Lung (tissue), 12 donors: ENCODE results near the gene ATXN1. TPM values are rescaled to one million over a fixed set of nuclear protein-coding genes. Genes with fewer than 3 reads are reported as not detected.

Source experiments
- ATAC-seq: fragments of 200-7000 bp; cut with Tn5 transposase; one replicate; pipeline ENCODE4 v1.9.1; 2020; ENCODE audit warnings: moderate number of reproducible peaks; ENCODE audit not compliant: insufficient read depth, low FRiP score
- DNase-seq, 3 donors: peaks; one replicate each; pipeline ENCODE4 v3.0.0-alpha.2; 2013 to 2017
- H3K27ac ChIP-seq, 2 donors: one replicate each; pipeline ENCODE4 v1.5.1; 2013; ENCODE audit warnings: mild to moderate bottlenecking in 2 of 2, moderate library complexity in 2 of 2, control low read depth in 1 of 2, inconsistent platforms in 1 of 2, low read depth in 1 of 2, low read length in 1 of 2
- H3K27me3 ChIP-seq, 3 donors: one replicate each; pipeline ENCODE4 v1.5.1; 2013; ENCODE audit warnings: low read length in 2 of 3; ENCODE audit not compliant: control insufficient read depth in 3 of 3, insufficient read depth in 3 of 3
- H3K36me3 ChIP-seq, 4 donors: one replicate each; pipeline ENCODE4 v1.5.1; 2013; ENCODE audit warnings: low read length in 4 of 4, mild to moderate bottlenecking in 1 of 4, moderate library complexity in 1 of 4; ENCODE audit not compliant: control insufficient read depth in 4 of 4, insufficient read depth in 4 of 4
- H3K4me1 ChIP-seq, 5 donors: one replicate each; pipeline ENCODE4 v1.5.1; 2013; ENCODE audit warnings: low read length in 5 of 5, mild to moderate bottlenecking in 2 of 5, moderate library complexity in 1 of 5; ENCODE audit not compliant: control insufficient read depth in 5 of 5, insufficient read depth in 5 of 5
- H3K4me3 ChIP-seq: one replicate; pipeline ENCODE4 v1.5.1; 2013; ENCODE audit warnings: mild to moderate bottlenecking, control low read depth, moderate library complexity
- H3K9ac ChIP-seq, 2 donors: one replicate each; pipeline ENCODE4 v1.5.1; 2013; ENCODE audit warnings: low read length in 2 of 2, control low read depth in 1 of 2; ENCODE audit not compliant: insufficient read depth in 1 of 2
- H3K9me3 ChIP-seq, 4 donors: one replicate each; pipeline ENCODE4 v1.5.1; 2013; ENCODE audit warnings: low read length in 3 of 4, mild to moderate bottlenecking in 1 of 4, moderate library complexity in 1 of 4; ENCODE audit not compliant: control insufficient read depth in 4 of 4, insufficient read depth in 3 of 4
- WGBS, 2 donors: extraction: QIAGEN DNeasy Blood & Tissue Kit; methylation state at CpG; one replicate each; pipeline ENCODE4 v1.1.7; 2013; 5-methylcytosine and 5-hydroxymethylcytosine counted together
- polyA plus RNA-seq, 2 donors: library from polyadenylated mRNA; stranded (reverse); fragments of 200-250 nt; gene quantifications; one replicate each; pipeline ENCODE4 v1.2.1, GENCODE V29; 2013
- total RNA-seq, 2 donors: library from RNA; depleted of rRNA in 1 of 2; stranded (reverse); fragments of >200 nt in 1 of 2; gene quantifications; one replicate each; pipeline ENCODE4 v1.2.1, GENCODE V29; 2014 to 2021
- TF ChIP-seq, protein P1 (sequence below): IDR thresholded peaks from 2 replicates; pipeline ENCODE4 v1.5.1; 2012; ENCODE audit warnings: mild to moderate bottlenecking; ENCODE audit errors: control extremely low read depth, extremely low read depth
- donor health status: control.
- donor health status: control.
- donor health status: Bipolar disorder and iron deficiency.
- donor health status: healthy.
- donor health status: DM: yes; HTN: yes; CAD: no.

The ATXN1 gene
- total and polyA plus RNA-seq, 4 donors, result 9.7 to 108 (median 34.9) TPM

DNA sequence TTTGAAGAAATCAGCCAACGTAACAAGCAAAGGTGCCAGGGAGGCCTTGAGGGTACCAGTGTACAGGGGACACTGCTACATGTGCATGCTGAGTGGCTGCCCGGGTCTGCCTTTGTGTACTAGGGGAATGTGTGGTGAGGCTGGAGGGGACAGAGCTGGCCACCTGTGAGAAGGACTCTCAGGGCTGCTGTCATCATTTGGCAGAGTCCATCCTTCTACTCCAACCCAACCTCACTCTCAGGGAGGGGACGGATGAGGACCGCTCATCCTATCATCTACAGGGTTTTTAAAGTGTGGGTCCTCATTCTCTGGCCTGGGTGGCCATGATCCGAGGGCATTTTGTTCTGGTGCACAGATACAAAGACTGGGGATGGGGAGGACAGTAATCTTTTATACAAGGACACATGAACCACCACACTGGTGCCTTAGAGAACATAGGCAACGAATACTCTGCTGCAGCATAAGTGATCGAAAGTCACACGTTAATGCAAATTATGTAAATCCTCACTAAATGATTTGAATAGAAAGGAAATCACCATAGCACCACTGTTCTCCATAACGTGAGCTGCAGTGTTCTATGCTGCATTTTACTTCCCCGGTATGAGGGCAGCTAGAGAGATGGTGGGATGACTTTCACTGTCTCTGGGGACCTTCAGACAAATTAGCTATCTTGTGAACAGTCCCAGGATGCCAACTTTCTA, 341.5 kb downstream of the ATXN1 start:
- Histone ChIP-seq H3K4me1 (peaks cover 0 to 15% (median 12%) of the 10 kb centered on the region in 5 donors), H3K4me3 (no peak overlapping the region), H3K27ac (no peak overlapping the region), H3K36me3 (no peaks in the 10 kb centered on the region), H3K27me3 (no peaks in the 10 kb centered on the region), H3K9ac (no peak overlapping the region), H3K9me3 (no peaks in the 10 kb centered on the region)
- ATAC-seq (no peak), DNase-seq (no peak)
- 92 to 94% methylated on average over 10 of the region's 10 CpGs for WGBS, 2 donors
- TF ChIP-seq, protein P1, sequence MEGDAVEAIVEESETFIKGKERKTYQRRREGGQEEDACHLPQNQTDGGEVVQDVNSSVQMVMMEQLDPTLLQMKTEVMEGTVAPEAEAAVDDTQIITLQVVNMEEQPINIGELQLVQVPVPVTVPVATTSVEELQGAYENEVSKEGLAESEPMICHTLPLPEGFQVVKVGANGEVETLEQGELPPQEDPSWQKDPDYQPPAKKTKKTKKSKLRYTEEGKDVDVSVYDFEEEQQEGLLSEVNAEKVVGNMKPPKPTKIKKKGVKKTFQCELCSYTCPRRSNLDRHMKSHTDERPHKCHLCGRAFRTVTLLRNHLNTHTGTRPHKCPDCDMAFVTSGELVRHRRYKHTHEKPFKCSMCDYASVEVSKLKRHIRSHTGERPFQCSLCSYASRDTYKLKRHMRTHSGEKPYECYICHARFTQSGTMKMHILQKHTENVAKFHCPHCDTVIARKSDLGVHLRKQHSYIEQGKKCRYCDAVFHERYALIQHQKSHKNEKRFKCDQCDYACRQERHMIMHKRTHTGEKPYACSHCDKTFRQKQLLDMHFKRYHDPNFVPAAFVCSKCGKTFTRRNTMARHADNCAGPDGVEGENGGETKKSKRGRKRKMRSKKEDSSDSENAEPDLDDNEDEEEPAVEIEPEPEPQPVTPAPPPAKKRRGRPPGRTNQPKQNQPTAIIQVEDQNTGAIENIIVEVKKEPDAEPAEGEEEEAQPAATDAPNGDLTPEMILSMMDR, result no peak

DNA sequence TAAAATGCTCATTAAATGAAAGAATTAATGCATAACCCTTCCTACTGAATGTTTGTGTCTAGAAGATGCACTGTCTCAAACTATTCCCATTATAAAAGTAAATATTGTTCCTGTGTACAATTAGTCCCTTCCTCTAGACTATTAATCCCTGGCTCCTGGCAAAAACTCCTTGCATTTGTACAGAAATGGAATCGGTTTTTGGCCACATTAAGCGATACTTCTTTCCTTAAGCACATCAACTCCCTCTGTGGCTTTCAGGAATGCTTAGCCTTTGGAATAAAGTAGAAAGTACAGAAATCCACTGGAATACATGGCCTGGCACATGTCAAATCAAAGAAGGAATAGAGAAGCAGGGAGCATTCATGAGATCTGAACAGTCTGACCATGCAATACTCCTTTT, 343.1 kb downstream of the ATXN1 start:
- TF ChIP-seq, protein P1, result no peak
- Histone ChIP-seq H3K27ac (no peak overlapping the region), H3K4me1 (peaks cover 0 to 23% (median 14%) of the 10 kb centered on the region in 5 donors), H3K27me3 (no peaks in the 10 kb centered on the region), H3K9ac (no peak overlapping the region), H3K9me3 (no peaks in the 10 kb centered on the region), H3K4me3 (no peak overlapping the region), H3K36me3 (no peaks in the 10 kb centered on the region)
- DNase-seq (no peak), ATAC-seq (no peak)
- 73 to 79% methylated on average over 2 of the region's 2 CpGs for WGBS, 2 donors

DNA sequence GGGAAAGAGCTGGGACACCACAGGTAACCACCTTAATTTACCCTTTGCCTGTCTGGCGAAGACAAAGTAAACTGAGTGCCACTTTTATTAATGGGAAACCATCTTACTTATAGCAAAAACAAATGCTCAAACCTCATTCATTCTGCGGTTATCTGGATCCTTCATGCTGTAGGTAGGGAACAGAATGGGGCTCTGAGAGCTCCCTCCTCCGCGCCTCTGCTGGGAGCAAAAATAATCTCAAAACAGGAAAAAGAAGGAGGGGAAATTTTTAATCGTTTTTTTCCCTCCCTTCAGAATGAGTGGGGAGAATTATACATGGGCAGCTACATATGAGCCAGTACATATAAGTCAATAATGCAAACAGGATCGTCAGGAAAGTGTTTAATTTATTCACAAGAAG, 345.6 kb downstream of the ATXN1 start:
- ATAC-seq, result no peak

More for the DNA sequence above, 345.6 kb downstream of the ATXN1 start:
- WGBS, 2 donors, result 88 to 91% methylated on average over 6 of the region's 6 CpGs
- no peak for DNase-seq
- H3K4me3 ChIP-seq, result no peak overlapping the region
- no peaks in the 10 kb centered on the region for H3K36me3 ChIP-seq
- no peak overlapping the region for H3K9ac ChIP-seq
- peaks cover 0 to 17% (median 6%) of the 10 kb centered on the region in 5 donors for H3K4me1 ChIP-seq
- no peak overlapping the region for H3K27ac ChIP-seq
- TF ChIP-seq, protein P1, result no peak
- no peaks in the 10 kb centered on the region for H3K27me3 ChIP-seq
- H3K9me3 ChIP-seq, result no peaks in the 10 kb centered on the region
